Adipose tissue (tissue), 3 donors: ENCODE measurements around the gene PDGFRB. TPM values are rescaled to one million over a fixed set of nuclear protein-coding genes. Genes with fewer than 3 reads are reported as not detected.

Experiments
- H3K27ac ChIP-seq: one replicate; pipeline ENCODE4 v1.5.1; 2013; ENCODE audit warnings: low read depth, low read length
- WGBS, 3 donors: extraction: QIAGEN DNeasy Blood & Tissue Kit; methylation state at CpG; one replicate each; pipeline ENCODE4 v1.1.7; 2013; 5-methylcytosine and 5-hydroxymethylcytosine counted together
- polyA plus RNA-seq, 3 donors: library from polyadenylated mRNA; stranded (reverse); fragments of 200-250 nt; gene quantifications; one replicate each; pipeline ENCODE4 v1.2.3, GENCODE V29; 2013
- donor health status: healthy with polysubstance abuse.
- donor health status: Bipolar disorder and iron deficiency.
- donor health status: healthy.

Gene PDGFRB
- polyA plus RNA-seq, 3 donors: 13.7 to 102 (median 70.7) TPM

DNA sequence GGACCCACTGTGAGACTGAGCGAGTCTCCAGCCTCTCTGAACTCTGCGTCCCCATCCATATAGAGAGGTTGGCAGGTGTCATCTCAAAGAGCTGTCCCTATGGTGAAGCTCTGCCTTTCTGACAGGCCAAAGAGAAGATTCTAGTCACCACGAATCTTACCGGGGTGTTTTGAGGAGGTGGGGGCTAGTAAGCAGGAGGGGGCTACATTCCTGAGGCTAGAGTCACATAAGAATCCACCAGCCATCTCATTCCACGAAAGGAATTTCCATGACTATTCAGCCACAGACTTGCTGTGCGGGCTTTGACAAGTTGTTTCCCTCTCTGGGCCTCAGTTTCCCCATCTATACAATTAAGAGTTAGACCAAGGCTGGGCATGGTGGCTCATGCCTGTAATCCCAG, 16.3 kb downstream of the PDGFRB start:
- 66 to 76% (median 74%) methylated on average over 6 of the region's 6 CpGs for WGBS, 3 donors

GRCh38 chr5:150138551-150139265, 16.9 kb downstream of the PDGFRB start:
- no peak overlapping the region for H3K27ac ChIP-seq
- 32 to 52% (median 50%) methylated on average over 10 of the region's 10 CpGs for WGBS, 3 donors

More for the DNA sequence above, 16.3 kb downstream of the PDGFRB start:
- H3K27ac ChIP-seq: no peak overlapping the region

- WGBS, 3 donors: 48 to 78% (median 65%) methylated on average over 5 of the region's 5 CpGs
- no peak overlapping the region for H3K27ac ChIP-seq
Observed at GRCh38 chr5:150137997-150138396, 17.6 kb downstream of the PDGFRB start.

DNA sequence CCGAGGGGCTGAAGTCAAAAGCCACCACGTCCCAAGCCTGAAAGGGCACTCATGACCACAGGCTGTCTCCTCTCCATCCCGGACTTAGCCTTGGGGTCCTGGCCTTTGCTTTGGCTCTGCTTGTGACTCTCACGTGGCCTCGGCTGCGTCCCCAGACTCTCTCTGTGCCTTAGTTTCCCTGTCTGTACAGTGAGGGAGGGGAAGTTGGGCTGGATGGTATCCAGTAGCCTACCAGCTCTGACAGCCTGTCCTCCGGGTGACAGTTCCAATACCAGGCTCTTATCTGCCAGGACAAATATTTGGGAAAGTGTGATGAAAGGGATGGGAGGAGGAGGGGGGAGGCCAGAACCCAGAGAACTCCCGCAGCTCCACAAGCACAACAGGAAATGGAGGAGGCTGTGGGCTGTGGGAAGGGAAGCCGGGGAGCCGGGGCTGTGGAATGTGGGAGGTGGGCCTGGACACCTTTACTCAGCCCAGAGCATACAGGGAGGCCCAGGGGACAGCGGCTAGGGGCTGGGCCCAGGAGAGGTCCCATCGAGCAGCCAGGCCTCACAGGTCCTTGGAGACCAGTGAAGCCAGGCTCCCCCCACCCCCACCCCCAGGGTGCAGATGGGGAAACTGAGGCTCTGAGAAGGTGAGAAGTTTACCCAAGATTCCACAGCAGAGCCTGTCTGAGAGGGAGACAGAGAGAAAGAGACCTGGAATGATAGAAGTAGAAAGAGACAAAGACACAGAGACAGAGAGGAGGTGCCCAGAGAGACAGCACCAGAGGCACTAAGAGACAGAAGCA, 18.3 kb downstream of the PDGFRB start:
- H3K27ac ChIP-seq: no peak overlapping the region
- 45 to 60% (median 45%) methylated on average over 12 of the region's 12 CpGs for WGBS, 3 donors

DNA sequence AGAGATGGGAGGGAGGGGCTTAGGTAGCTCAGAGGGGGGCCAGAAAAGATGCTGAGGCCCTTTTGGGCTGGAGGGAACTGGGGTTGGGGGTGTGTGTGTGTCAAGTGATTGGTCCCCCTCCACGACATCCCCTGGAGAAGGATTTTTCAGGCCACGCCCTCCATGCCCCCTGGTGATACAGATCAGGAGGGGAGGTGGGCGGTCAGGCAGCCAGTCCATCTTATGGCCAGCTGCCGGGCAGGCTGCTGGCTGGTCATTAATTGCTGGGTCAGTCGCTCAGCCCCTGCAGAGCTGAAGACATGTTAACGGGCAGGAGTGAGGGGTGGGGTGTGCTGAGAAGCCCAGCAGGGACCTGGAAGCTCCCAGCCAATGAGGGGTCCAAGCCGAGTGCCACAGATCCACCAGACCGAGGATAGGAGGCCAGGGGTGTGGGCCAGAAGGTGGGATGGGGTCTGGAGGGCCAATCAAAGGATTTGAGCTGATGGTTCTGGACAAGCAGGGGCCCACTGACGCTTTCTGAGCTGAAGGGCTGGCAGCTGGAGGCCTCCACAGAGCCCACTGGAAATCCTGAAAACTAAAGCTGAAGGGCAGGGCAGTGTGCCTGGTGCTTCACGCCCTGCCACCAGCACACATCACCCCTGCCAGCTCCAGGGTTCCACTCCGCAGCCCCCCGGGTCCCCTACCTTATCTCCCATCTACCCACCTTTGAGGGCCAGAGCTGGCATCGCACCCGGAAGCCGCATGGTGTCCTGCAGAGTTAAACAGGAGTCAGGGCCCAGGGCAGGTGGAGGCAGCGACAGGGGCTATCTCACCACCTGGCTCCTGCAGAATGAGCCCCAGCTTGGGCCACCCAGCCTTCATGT, 19.1 kb downstream of the PDGFRB start:
- WGBS, 3 donors: 80 to 89% (median 84%) methylated on average over 16 of the region's 16 CpGs

GRCh38 chr5:150135557-150136304, 19.9 kb downstream of the PDGFRB start:
- WGBS, 3 donors: 72 to 80% (median 77%) methylated on average over 21 of the region's 21 CpGs
- H3K27ac ChIP-seq: no peak overlapping the region

More for the DNA sequence above, 19.1 kb downstream of the PDGFRB start:
- H3K27ac ChIP-seq: no peak overlapping the region

DNA sequence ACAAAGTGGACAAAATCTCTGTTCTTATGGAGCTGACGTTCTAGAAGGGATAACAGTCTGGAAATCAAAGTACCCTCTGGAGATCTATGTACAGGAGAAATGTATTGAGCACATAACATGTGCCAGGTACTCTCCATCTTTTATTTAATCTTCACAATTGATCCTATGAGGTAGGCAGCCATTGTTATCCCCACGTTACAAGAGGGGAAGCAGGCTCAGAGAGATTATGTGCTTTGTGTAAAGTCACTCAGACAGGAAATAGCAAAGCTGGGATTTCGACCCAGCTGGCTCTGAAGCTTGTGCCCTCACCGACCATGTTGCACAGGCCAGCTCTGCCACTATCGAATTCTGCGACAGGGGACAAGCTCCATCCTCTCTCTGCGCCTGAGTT, 21.5 kb downstream of the PDGFRB start:
- H3K27ac ChIP-seq: no peak overlapping the region
- WGBS, 3 donors: 59 to 70% (median 69%) methylated on average over 7 of the region's 7 CpGs

- no peak overlapping the region for H3K27ac ChIP-seq
- 69 to 76% (median 72%) methylated on average over 16 of the region's 16 CpGs for WGBS, 3 donors
Observed at GRCh38 chr5:150133581-150134197, 22.0 kb downstream of the PDGFRB start.

DNA sequence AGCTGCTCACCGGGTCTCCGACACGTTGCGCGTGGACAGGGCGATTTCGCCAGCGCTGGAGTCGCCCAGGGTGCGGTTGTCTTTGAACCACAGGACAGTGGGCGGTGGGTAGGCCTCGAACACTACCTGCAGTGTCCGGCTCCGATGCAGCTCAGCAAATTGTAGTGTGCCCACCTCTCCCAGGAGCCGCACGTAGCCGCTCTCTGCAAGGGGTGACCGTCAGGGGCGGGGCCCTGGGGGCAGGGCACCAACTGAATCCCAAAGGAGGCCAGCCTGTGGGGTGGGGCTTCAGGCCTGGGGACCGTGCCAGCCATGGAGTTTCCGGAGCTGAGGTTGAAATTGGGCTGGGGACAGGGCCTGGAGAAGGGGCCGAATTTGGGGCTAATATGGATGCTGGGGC, 22.9 kb downstream of the PDGFRB start:
- H3K27ac ChIP-seq: no peak overlapping the region
- 79 to 90% (median 89%) methylated on average over 22 of the region's 22 CpGs for WGBS, 3 donors

GRCh38 chr5:150131978-150132694, 23.5 kb downstream of the PDGFRB start:
- no peak overlapping the region for H3K27ac ChIP-seq
- 48 to 69% (median 50%) methylated on average over 12 of the region's 12 CpGs for WGBS, 3 donors

- no peak overlapping the region for H3K27ac ChIP-seq
- 85 to 90% (median 89%) methylated on average over 4 of the region's 4 CpGs for WGBS, 3 donors
Observed at GRCh38 chr5:150131461-150131860, 24.2 kb downstream of the PDGFRB start.

DNA sequence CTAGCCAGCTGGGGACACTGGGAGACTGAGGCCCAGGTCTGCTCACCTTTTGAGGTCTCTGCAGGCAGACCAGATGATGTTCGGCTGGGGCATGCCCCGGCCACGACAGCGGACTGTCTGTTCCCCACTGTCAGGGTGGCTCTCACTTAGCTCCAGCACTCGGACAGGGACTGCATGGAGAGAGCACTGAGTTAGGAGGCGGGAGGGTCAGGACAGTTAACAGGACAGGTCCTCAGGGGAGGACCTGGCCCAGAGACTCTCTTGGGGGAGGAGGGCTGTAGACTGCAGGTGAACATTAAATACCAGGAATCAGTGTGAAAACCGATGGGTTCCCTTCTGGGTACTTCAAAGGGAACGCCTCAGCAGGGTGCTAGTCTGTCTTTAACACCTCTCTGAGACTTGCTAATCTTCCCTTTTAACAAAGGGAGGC, 25.1 kb downstream of the PDGFRB start:
- WGBS, 3 donors: 75 to 84% (median 77%) methylated on average over 8 of the region's 8 CpGs

DNA sequence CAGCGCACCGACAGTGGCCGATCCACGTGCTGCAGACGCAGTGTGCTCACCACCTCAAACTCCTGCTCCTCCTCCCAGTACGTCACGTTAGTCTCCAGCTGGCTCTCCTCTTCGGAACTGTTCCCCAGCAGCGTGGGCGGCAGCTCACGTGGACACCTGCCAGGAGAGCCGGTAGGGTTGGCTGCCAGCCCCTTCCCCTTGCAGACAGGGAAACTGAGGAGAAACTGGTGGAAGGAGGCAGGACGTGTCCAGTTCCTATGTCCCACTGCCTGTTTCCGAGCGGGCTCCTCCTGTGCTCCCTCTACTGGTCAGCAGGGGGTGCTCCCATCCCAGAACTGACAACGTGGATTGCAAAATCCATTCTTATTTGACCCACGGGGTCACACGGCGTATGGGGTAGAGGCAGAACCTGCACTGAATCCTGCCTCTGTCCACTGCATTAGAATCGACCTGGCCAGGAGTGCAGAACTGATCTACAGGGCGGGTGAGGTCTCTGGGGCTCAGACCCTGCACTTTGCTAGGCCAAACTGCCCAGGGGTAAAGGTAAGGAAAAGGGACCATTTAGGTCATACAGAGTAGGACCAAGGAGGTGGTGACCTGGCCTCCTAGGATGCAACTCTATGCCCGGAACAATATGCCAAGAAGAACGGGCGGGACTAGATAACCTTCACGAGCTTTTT, 25.7 kb downstream of the PDGFRB start:
- H3K27ac ChIP-seq: no peak overlapping the region
- 33 to 37% (median 35%) methylated on average over 25 of the region's 25 CpGs for WGBS, 3 donors

More for the DNA sequence above, 25.1 kb downstream of the PDGFRB start:
- no peak overlapping the region for H3K27ac ChIP-seq

DNA sequence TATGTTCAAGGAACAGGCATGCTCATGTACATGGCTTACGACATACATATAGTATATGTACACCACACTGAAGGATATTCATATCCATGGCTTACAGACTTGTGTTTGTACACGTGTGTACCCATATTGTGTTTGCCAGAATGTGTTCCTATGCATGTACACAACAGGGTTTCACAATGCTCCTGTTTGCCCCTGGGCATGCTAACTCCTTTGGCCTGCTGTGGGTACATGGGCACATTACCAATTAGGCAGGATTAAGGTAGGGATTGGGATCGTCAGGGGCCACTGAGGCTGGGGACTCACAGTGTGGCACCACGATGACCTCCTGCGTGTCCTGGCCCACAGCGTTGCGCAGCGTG, 26.2 kb downstream of the PDGFRB start:
- H3K27ac ChIP-seq: no peak overlapping the region
- 60 to 69% (median 64%) methylated on average over 8 of the region's 8 CpGs for WGBS, 3 donors

GRCh38 chr5:150126921-150127265, 28.8 kb downstream of the PDGFRB start:
- no peak overlapping the region for H3K27ac ChIP-seq
- 77 to 86% (median 82%) methylated on average over 6 of the region's 6 CpGs for WGBS, 3 donors

GRCh38 chr5:150126199-150126920, 29.3 kb downstream of the PDGFRB start:
- no peak overlapping the region for H3K27ac ChIP-seq
- 82 to 92% (median 87%) methylated on average over 10 of the region's 10 CpGs for WGBS, 3 donors
